ENCODE results near the gene PTGER3. TPM values are rescaled to one million over a fixed set of nuclear protein-coding genes. Genes with fewer than 3 reads are reported as not detected.

PTGER3 gene
- total RNA-seq, 5 donors from 2014 or later (not counting 1 experiment from before 2014, with no cell fraction given): 0.10 to 0.53 (median 0.31) TPM; not detected in 1

DNA sequence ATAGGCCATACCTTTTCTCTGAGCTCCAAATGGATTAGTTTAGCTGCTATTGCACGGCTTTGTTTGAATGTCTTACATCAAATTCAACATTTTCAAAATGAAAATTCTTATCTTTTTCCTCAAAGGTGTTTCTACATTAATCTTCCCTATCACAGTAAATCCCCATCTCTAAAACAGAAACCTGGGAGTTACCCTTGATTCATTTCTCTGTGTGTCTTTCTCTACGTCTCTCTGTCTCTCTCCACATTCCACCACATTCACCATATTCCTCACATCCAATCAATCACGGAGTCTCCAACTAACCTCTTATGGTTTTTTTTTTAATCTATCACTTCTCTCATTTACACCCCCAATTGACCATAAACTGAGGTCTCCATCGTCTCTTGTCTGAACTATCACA, 24.1 kb downstream of the PTGER3 start:
- CTCF ChIA-PET: no interaction called here
- Histone ChIP-seq H3K27me3 (replicated peaks in 1 of 2; ENCODE audit: control insufficient read depth in 2 of 2, extremely low read depth in 1 of 2, insufficient read depth in 2 of 2, low read length in 1 of 2) (peaks cover 0 to 2% of the 10 kb centered on the region in 2 experiments), H3K9me3 (no peaks in the 10 kb centered on the region), H3K36me3 (ENCODE audit: control insufficient read depth in 2 of 2, extremely low read depth in 1 of 2, insufficient read depth in 1 of 2, low read length in 1 of 2) (no peaks in the 10 kb centered on the region), H3K27ac (ENCODE audit: low read length) (no peak overlapping the region), H3K4me3 (ENCODE audit: control insufficient read depth in 1 of 2, extremely low read depth in 1 of 2, low read length in 1 of 2) (no peak overlapping the region), H3K4me1 (ENCODE audit: control insufficient read depth in 1 of 2, extremely low read depth in 1 of 2, insufficient read depth in 2 of 2, low read length in 2 of 2) (no peaks in the 10 kb centered on the region)
- H3K4me1 Mint-ChIP-seq: no peaks in the 10 kb centered on the region
- H3K27me3 Mint-ChIP-seq: peaks cover 0 to 5% of the 10 kb centered on the region in 2 donors
- no peaks in the 10 kb centered on the region for H3K36me3 Mint-ChIP-seq
- 72% methylated on average over 3 of the region's 4 CpGs for WGBS (ENCODE audit: insufficient coverage)
- POLR2A ChIA-PET: no interaction called here
- H3K4me3 Mint-ChIP-seq: no peak overlapping the region
- no peak for ATAC-seq (replicated peaks in 1 of 4)
- no peak for DNase-seq
- H3K27ac Mint-ChIP-seq: no peak overlapping the region
- H3K9me3 Mint-ChIP-seq: no peaks in the 10 kb centered on the region

DNA sequence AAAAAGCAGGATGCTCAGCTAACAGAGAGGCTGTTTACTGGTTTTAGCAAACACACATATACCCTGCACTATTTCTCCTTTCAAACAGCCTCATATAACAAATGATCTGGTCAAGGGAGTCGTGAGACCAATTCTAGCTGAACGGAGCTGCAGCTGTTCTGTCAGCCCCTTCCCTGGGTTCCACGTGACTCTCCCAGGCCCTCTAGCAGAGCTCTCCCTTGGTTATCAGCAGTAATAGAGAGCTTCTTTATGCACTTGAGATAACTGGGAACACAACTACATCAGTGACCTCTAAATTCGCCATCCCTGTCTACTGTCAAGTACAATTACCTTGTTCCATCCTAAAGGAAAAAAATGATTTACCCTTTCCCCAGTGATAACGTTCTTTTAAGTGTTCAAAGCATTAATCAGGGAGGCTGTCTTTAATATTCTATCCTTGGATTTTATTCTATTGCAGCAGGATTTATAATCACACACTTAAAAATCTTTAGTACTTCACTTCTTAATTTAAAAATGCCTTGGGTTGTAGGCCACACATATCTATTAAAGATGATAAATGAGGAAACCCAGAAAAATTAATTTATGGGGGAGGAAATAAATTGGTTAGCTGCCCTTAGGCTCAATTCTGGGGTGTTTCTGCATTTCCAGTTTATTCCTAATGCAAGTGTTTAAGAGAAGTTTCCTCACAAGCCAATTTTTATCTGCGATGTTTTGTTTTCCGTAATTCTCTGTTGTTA, 28.2 kb downstream of the PTGER3 start:
- CTCF ChIA-PET: no interaction called here
- Mint-ChIP-seq H3K27ac (no peak overlapping the region), H3K27me3 (peaks cover 7 to 9% of the 10 kb centered on the region in 2 donors), H3K9me3 (no peaks in the 10 kb centered on the region), H3K36me3 (no peaks in the 10 kb centered on the region), H3K4me3 (no peak overlapping the region), H3K4me1 (no peaks in the 10 kb centered on the region)
- Histone ChIP-seq H3K9me3 (no peaks in the 10 kb centered on the region), H3K36me3 (ENCODE audit: control insufficient read depth in 2 of 2, extremely low read depth in 1 of 2, insufficient read depth in 1 of 2, low read length in 1 of 2) (no peaks in the 10 kb centered on the region), H3K27me3 (replicated peaks in 1 of 2; ENCODE audit: control insufficient read depth in 2 of 2, extremely low read depth in 1 of 2, insufficient read depth in 2 of 2, low read length in 1 of 2) (peaks cover 0 to 6% of the 10 kb centered on the region in 2 experiments), H3K4me3 (ENCODE audit: control insufficient read depth in 1 of 2, extremely low read depth in 1 of 2, low read length in 1 of 2) (no peak overlapping the region), H3K27ac (ENCODE audit: low read length) (no peak overlapping the region), H3K4me1 (ENCODE audit: control insufficient read depth in 1 of 2, extremely low read depth in 1 of 2, insufficient read depth in 2 of 2, low read length in 2 of 2) (no peaks in the 10 kb centered on the region)
- WGBS (ENCODE audit: insufficient coverage): 54% methylated on average over 3 of the region's 7 CpGs
- DNase-seq (no peak), ATAC-seq (replicated peaks in 1 of 4) (no peak)
- POLR2A ChIA-PET: no interaction called here

DNA sequence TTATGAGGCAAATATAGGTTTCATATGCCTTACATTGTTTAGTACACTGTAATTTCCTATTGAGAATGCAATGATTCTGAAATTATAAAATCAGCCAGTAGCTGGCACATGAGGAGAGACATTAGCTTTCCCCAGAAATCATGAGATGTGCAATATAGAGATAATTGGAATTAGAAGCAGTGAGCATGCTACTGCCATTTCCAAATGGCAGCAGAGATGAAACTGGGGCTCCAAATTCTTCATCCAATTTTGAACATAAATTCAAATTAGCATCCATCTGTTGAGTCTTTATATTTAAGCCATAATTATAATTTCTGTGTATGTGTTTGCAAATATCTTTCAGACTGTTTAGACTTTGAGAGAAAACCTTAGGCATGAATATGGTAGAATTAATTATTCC, 28.8 kb downstream of the PTGER3 start:
- H3K9me3 Mint-ChIP-seq: no peaks in the 10 kb centered on the region
- peaks cover 7 to 11% of the 10 kb centered on the region in 2 donors for H3K27me3 Mint-ChIP-seq
- H3K27ac Mint-ChIP-seq: no peak overlapping the region
- ATAC-seq (replicated peaks in 1 of 4) (no peak), DNase-seq (no peak)
- CTCF ChIA-PET: no interaction called here
- no peaks in the 10 kb centered on the region for H3K4me1 Mint-ChIP-seq
- no peak overlapping the region for H3K4me3 Mint-ChIP-seq
- H3K36me3 ChIP-seq (ENCODE audit: control insufficient read depth in 2 of 2, extremely low read depth in 1 of 2, insufficient read depth in 1 of 2, low read length in 1 of 2): no peaks in the 10 kb centered on the region
- no peaks in the 10 kb centered on the region for H3K4me1 ChIP-seq (ENCODE audit: control insufficient read depth in 1 of 2, extremely low read depth in 1 of 2, insufficient read depth in 2 of 2, low read length in 2 of 2)
- no peak overlapping the region for H3K4me3 ChIP-seq (ENCODE audit: control insufficient read depth in 1 of 2, extremely low read depth in 1 of 2, low read length in 1 of 2)
- H3K36me3 Mint-ChIP-seq: no peaks in the 10 kb centered on the region
- no peak overlapping the region for H3K27ac ChIP-seq (ENCODE audit: low read length)
- H3K27me3 ChIP-seq (replicated peaks in 1 of 2; ENCODE audit: control insufficient read depth in 2 of 2, extremely low read depth in 1 of 2, insufficient read depth in 2 of 2, low read length in 1 of 2): peaks cover 0 to 6% of the 10 kb centered on the region in 2 experiments
- POLR2A ChIA-PET: no interaction called here
- no peaks in the 10 kb centered on the region for H3K9me3 ChIP-seq

DNA sequence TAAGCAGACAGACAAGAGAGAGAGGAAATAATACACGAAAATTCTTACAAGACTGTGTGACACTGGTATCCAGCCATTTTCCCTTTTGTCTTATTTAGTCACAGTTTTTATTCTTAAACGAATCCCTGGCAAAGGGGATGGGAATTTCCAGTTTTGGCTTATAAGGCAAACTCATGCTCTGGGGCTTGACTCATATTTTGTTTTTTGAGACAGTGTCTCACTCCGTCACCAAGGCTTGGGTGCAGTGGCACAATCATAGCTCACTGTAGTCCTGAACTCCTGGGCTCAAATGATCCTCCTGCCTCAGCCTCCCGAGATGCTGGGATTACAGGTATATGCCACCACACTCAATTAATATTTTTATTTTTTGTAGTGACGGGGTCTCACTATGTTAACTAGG, 31.9 kb downstream of the PTGER3 start:
- Mint-ChIP-seq H3K27ac (no peak overlapping the region), H3K27me3 (peaks cover 7 to 11% of the 10 kb centered on the region in 2 donors), H3K9me3 (no peaks in the 10 kb centered on the region), H3K36me3 (no peaks in the 10 kb centered on the region), H3K4me1 (no peaks in the 10 kb centered on the region), H3K4me3 (no peak overlapping the region)
- WGBS (ENCODE audit: insufficient coverage): 89% methylated on average over 1 of the region's 5 CpGs
- no peak overlapping the region for H3K4me3 ChIP-seq (ENCODE audit: control insufficient read depth in 1 of 2, extremely low read depth in 1 of 2, low read length in 1 of 2)
- no peak for ATAC-seq (replicated peaks in 1 of 4)
- DNase-seq: no peak
- CTCF ChIA-PET: no interaction called here
- H3K36me3 ChIP-seq (ENCODE audit: control insufficient read depth in 2 of 2, extremely low read depth in 1 of 2, insufficient read depth in 1 of 2, low read length in 1 of 2): no peaks in the 10 kb centered on the region
- H3K27me3 ChIP-seq (replicated peaks in 1 of 2; ENCODE audit: control insufficient read depth in 2 of 2, extremely low read depth in 1 of 2, insufficient read depth in 2 of 2, low read length in 1 of 2): peaks cover 0 to 6% of the 10 kb centered on the region in 2 experiments
- H3K27ac ChIP-seq (ENCODE audit: low read length): no peak overlapping the region
- H3K9me3 ChIP-seq: no peaks in the 10 kb centered on the region
- H3K4me1 ChIP-seq (ENCODE audit: control insufficient read depth in 1 of 2, extremely low read depth in 1 of 2, insufficient read depth in 2 of 2, low read length in 2 of 2): no peaks in the 10 kb centered on the region
- POLR2A ChIA-PET: no interaction called here

DNA sequence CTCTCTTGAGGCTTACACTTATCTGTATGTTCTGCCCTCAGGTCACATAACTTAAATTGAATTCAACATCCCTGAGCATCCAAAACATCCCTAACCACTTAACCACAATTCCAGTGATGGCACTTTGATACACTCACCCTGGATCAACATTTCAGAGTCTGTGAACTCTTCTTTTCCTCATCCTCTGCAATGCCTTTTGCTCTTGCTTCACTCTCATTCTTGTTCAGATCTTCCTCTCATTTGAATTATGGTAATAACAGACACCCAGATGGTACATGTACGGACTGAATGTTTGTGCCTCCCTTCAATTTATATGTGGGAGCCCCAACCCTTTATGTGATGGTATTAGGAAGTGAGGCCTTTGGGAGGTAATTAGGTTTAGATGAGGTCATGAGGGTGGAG, 33.4 kb downstream of the PTGER3 start:
- Histone ChIP-seq H3K36me3 (ENCODE audit: control insufficient read depth in 2 of 2, extremely low read depth in 1 of 2, insufficient read depth in 1 of 2, low read length in 1 of 2) (no peaks in the 10 kb centered on the region), H3K27me3 (replicated peaks in 1 of 2; ENCODE audit: control insufficient read depth in 2 of 2, extremely low read depth in 1 of 2, insufficient read depth in 2 of 2, low read length in 1 of 2) (peaks cover 0 to 5% of the 10 kb centered on the region in 2 experiments), H3K9me3 (no peaks in the 10 kb centered on the region), H3K4me1 (ENCODE audit: control insufficient read depth in 1 of 2, extremely low read depth in 1 of 2, insufficient read depth in 2 of 2, low read length in 2 of 2) (no peaks in the 10 kb centered on the region), H3K27ac (ENCODE audit: low read length) (no peak overlapping the region), H3K4me3 (ENCODE audit: control insufficient read depth in 1 of 2, extremely low read depth in 1 of 2, low read length in 1 of 2) (no peak overlapping the region)
- ATAC-seq (replicated peaks in 1 of 4) (no peak), DNase-seq (no peak)
- whole genome bisulfite sequencing (ENCODE audit: insufficient coverage): no CpG with 5 or more reads among the region's 1 CpG
- Mint-ChIP-seq H3K4me3 (no peak overlapping the region), H3K4me1 (no peaks in the 10 kb centered on the region), H3K36me3 (no peaks in the 10 kb centered on the region), H3K27ac (no peak overlapping the region), H3K27me3 (peaks cover 11% of the 10 kb centered on the region in 2 donors), H3K9me3 (no peaks in the 10 kb centered on the region)
- ChIA-PET POLR2A (no interaction called here), CTCF (interaction anchor here in 1 of 2 donors (0.6 kb wide), 1 partner anchor 11 kb away, joined by 4 read pairs; no protein-coding TSS in a partner anchor)

DNA sequence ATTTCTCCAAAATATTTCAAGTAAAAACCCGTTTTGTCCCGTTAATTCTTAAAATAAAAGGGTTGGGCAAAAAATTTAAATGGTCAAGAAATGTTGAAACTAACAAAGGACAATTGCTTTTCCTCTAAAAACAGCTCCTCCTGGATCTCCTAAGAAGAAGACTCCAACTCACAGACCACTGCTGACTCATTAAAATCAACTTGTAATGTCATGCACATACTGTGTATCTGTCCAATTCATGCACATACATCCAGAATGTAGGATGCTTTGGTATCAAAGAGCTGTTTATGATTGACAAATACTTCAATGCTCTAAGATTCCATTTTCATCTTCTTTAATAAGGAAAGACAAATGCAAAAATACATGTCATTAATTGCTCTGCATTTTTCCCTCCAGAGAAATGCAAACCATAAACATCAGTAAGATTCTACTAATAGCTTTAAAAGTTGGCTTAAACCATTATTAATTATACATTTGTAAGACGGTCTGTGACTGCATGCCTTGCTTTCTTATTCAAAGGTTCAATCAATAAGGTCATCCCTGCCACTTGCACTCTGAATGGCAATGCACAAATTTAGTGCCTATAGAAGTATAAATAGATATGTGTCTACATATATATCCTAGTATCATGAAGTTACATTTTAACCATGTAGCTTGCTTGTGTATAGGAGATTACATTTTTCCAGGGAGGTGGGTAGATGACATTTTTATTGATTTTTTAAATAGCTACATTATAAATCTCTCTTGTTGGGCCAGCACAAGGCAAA, 44.7 kb downstream of the PTGER3 start:
- H3K27ac ChIP-seq (ENCODE audit: low read length): no peak overlapping the region
- Mint-ChIP-seq H3K9me3 (no peaks in the 10 kb centered on the region), H3K4me3 (no peak overlapping the region), H3K27ac (no peak overlapping the region), H3K4me1 (no peaks in the 10 kb centered on the region), H3K27me3 (peaks cover 3 to 14% of the 10 kb centered on the region in 2 donors), H3K36me3 (no peaks in the 10 kb centered on the region)
- ATAC-seq (replicated peaks in 1 of 4): no peak
- no peaks in the 10 kb centered on the region for H3K36me3 ChIP-seq (ENCODE audit: control insufficient read depth in 2 of 2, extremely low read depth in 1 of 2, insufficient read depth in 1 of 2, low read length in 1 of 2)
- H3K4me3 ChIP-seq (ENCODE audit: control insufficient read depth in 1 of 2, extremely low read depth in 1 of 2, low read length in 1 of 2): no peak overlapping the region
- POLR2A ChIA-PET: no interaction called here
- H3K9me3 ChIP-seq: no peaks in the 10 kb centered on the region
- no peaks in the 10 kb centered on the region for H3K27me3 ChIP-seq (replicated peaks in 1 of 2; ENCODE audit: control insufficient read depth in 2 of 2, extremely low read depth in 1 of 2, insufficient read depth in 2 of 2, low read length in 1 of 2)
- DNase-seq: no peak
- no CpG with 5 or more reads among the region's 3 CpGs for WGBS (ENCODE audit: insufficient coverage)
- H3K4me1 ChIP-seq (ENCODE audit: control insufficient read depth in 1 of 2, extremely low read depth in 1 of 2, insufficient read depth in 2 of 2, low read length in 2 of 2): no peaks in the 10 kb centered on the region
- CTCF ChIA-PET: interaction anchor here in 1 of 2 donors (0.7 kb wide), 1 partner anchor 11 kb away, joined by 4 read pairs; no protein-coding TSS in a partner anchor
